Endothelial cell of umbilical vein (primary cell): Measurements from ENCODE around the gene TRIM36. TPM values are rescaled to one million over a fixed set of nuclear protein-coding genes. Genes with fewer than 3 reads are reported as not detected.

Source experiments
- BruUV-seq: library from RNA; stranded (reverse); fragments of 400-500 nt; replicated peaks from 2 replicates; lab custom pipeline; 2021; lab: Mats Ljungman, UMichigan
- CTCF ChIA-PET: fragments of 300-600, 350-600 bp; sonication (Branson Sonifier 250); formaldehyde crosslinking; loops from one replicate; lab custom pipeline; 2021; ENCODE audit warnings: antibody characterized with exemption, inconsistent platforms; lab: Charles Lee
- POLR2A ChIA-PET: fragments of 300-600, 350-600 bp; sonication (Branson Sonifier 250); formaldehyde crosslinking; loops from one replicate; lab custom pipeline; 2021; ENCODE audit warnings: antibody characterized with exemption, inconsistent platforms; lab: Charles Lee
- DNase-seq: peaks from one replicate; pipeline ENCODE4 v3.0.0-alpha.2; 2011; ENCODE audit warnings: low read depth, low spot score
- FAIRE-seq: peaks from 2 replicates; lab custom pipeline; 2011; peaks lifted over from hg19 to GRCh38; lab: Jason Lieb, UNC
- H2AFZ ChIP-seq: 2 replicates; pipeline ENCODE4 v1.6.0; 2012; ENCODE audit warnings: low read depth, low read length, control low read depth, inconsistent platforms
- H3K27ac ChIP-seq: 2 replicates; pipeline ENCODE4 v1.5.1; 2011; ENCODE audit warnings: low read depth, mild to moderate bottlenecking, control low read depth, low read length, moderate library complexity; ENCODE audit not compliant: insufficient read depth
- H3K27me3 ChIP-seq, 2 experiments: 2 replicates each; pipeline versions ENCODE4 v1.6.0 to v1.6.1; 2011; ENCODE audit warnings: low read length in 2 of 2, mixed read lengths in 1 of 2; ENCODE audit not compliant: control insufficient read depth in 2 of 2, insufficient read depth in 2 of 2
- H3K36me3 ChIP-seq, 2 experiments: 2 replicates in 1 of 2; 3 replicates in 1 of 2; pipeline ENCODE4 v1.5.1; 2011; ENCODE audit warnings: low read length in 2 of 2, mild to moderate bottlenecking in 1 of 2, moderate library complexity in 1 of 2; ENCODE audit not compliant: control insufficient read depth in 2 of 2, insufficient read depth in 2 of 2; ENCODE audit errors: extremely low read depth in 1 of 2
- H3K4me1 ChIP-seq: 3 replicates; pipeline ENCODE4 v1.5.1; 2011; ENCODE audit warnings: mild to moderate bottlenecking, low read length; ENCODE audit not compliant: control insufficient read depth, insufficient read depth; ENCODE audit errors: extremely low read depth
- H3K4me2 ChIP-seq: 2 replicates; pipeline ENCODE4 v1.6.1; 2011; ENCODE audit warnings: low read length, control low read depth, mixed read lengths; ENCODE audit not compliant: insufficient read depth
- H3K4me3 ChIP-seq, 3 experiments: fragments of 200-600 bp in 1 of 3; sonication (generic), shearing (Covaris generic) in 1 of 3; replicated peaks in 1 of 3; 2 replicates each; pipeline ENCODE4 v1.5.1; 2011 to 2016; ENCODE audit warnings: control low read depth in 3 of 3, low read length in 3 of 3, mild to moderate bottlenecking in 2 of 3, inconsistent platforms in 1 of 3, low read depth in 1 of 3, moderate library complexity in 1 of 3; ENCODE audit not compliant: insufficient read depth in 1 of 3
- H3K79me2 ChIP-seq: 2 replicates; pipeline ENCODE4 v1.6.0; 2012; ENCODE audit warnings: low read length, inconsistent platforms; ENCODE audit not compliant: control insufficient read depth, insufficient read depth
- H3K9ac ChIP-seq: replicated peaks from 2 replicates; pipeline ENCODE3; 2011; ENCODE audit warnings: low read length, control low read depth; ENCODE audit not compliant: insufficient read depth; ENCODE audit errors: extremely low read depth
- H3K9me1 ChIP-seq: replicated peaks from 3 replicates; pipeline ENCODE4 v1.6.0; 2011; ENCODE audit warnings: mild to moderate bottlenecking, low read length; ENCODE audit not compliant: control insufficient read depth, insufficient read depth; ENCODE audit errors: extremely low read depth
- H3K9me3 ChIP-seq: replicated peaks from 2 replicates; pipeline ENCODE4 v1.5.1; 2012; ENCODE audit warnings: low read length, inconsistent platforms; ENCODE audit not compliant: control insufficient read depth, insufficient read depth
- H4K20me1 ChIP-seq: replicated peaks from 2 replicates; pipeline ENCODE3; 2011; ENCODE audit warnings: mild to moderate bottlenecking, low read length; ENCODE audit not compliant: control insufficient read depth, insufficient read depth; ENCODE audit errors: extremely low read depth
- CTCF ChIP-seq, 2 donors: IDR thresholded peaks; 1 replicate in 1 of 2; 2 replicates in 1 of 2; pipeline ENCODE4 v1.5.1; 2011; ENCODE audit warnings: low read length in 2 of 2, mild to moderate bottlenecking in 2 of 2, moderate library complexity in 2 of 2, control low read depth in 1 of 2, inconsistent platforms in 1 of 2, low read depth in 1 of 2; ENCODE audit not compliant: insufficient read depth in 1 of 2; ENCODE audit errors: extremely low read depth in 1 of 2
- EZH2 ChIP-seq: IDR thresholded peaks from 2 replicates; pipeline ENCODE4 v1.6.1; 2012; ENCODE audit warnings: borderline replicate concordance, low read depth, mild to moderate bottlenecking, moderate library complexity, low read length, inconsistent platforms; ENCODE audit not compliant: severe bottlenecking
- FOS ChIP-seq: IDR thresholded peaks from 2 replicates; pipeline ENCODE4 v1.6.1; 2011; ENCODE audit warnings: mild to moderate bottlenecking, low read length, moderate library complexity, borderline replicate concordance; ENCODE audit not compliant: insufficient read depth
- GATA2 ChIP-seq: IDR thresholded peaks from 2 replicates; pipeline ENCODE4 v1.7.0; 2011; ENCODE audit warnings: low read depth, mild to moderate bottlenecking, moderate library complexity, mixed read lengths, low read length; ENCODE audit not compliant: insufficient read length, insufficient read depth
- JUN ChIP-seq: IDR thresholded peaks from 2 replicates; pipeline ENCODE4 v1.6.1; 2011; ENCODE audit warnings: borderline replicate concordance, low read depth; ENCODE audit not compliant: insufficient read length, insufficient read depth
- MAX ChIP-seq: IDR thresholded peaks from 2 replicates; pipeline ENCODE4 v1.6.1; 2011; ENCODE audit not compliant: insufficient read depth, insufficient read length
- MYC ChIP-seq: IDR thresholded peaks from one replicate; pipeline ENCODE4 v1.6.1; 2011; ENCODE audit warnings: mild to moderate bottlenecking, low read depth, low read length
- POLR2A ChIP-seq: IDR thresholded peaks from 2 replicates; pipeline ENCODE4 v1.6.1; 2012; ENCODE audit warnings: low read depth, mild to moderate bottlenecking, control low read depth, low read length
- POLR2AphosphoS5 ChIP-seq: IDR thresholded peaks from 2 replicates; pipeline ENCODE4 v1.6.1; 2012; ENCODE audit warnings: low read depth, mild to moderate bottlenecking, control low read depth, low read length, moderate library complexity; ENCODE audit not compliant: insufficient read depth
- dilution Hi-C: fragments of 300-500 bp; cut with MboI; formaldehyde crosslinking; loops from one replicate; pipeline ENCODE4 v1.15.0; 2019; ENCODE audit warnings: low sequenced_read_pairs; ENCODE audit not compliant: extremely low pct_ligation_motif_present
- intact Hi-C: fragments of 100-400 bp; cut with micrococcal nuclease; formaldehyde crosslinking; loops from one replicate; pipeline ENCODE4 v1.10.0; 2022
- polyA plus RNA-seq, 4 experiments: library from polyadenylated mRNA; depleted of rRNA in 3 of 4; stranded (reverse) in 3 of 4; unstranded in 1 of 4; fragments of >200 nt; gene quantifications; 2 replicates each; pipeline versions ENCODE4 v1.2.1 to v1.2.3, GENCODE V29; 2011 to 2012; ENCODE audit warnings: missing spikeins in 1 of 4
- total RNA-seq: library from RNA; stranded (reverse); gene quantifications from 2 replicates; pipeline ENCODE4 v1.2.3, GENCODE V29; 2021

The TRIM36 gene
- total and polyA plus RNA-seq, 2 donors (not counting 3 experiments of a cell fraction or from before 2014, with no cell fraction given), result 0.76 to 1.2 TPM

- no TSS peak for BruUV-seq
- Histone ChIP-seq H3K27ac (no peak overlapping the region), H3K4me2 (no peak overlapping the region), H3K27me3 (no peaks in the 10 kb centered on the region), H3K9me1 (no peaks in the 10 kb centered on the region), H3K9ac (no peak overlapping the region), H3K36me3 (no peaks in the 10 kb centered on the region), H3K9me3 (no peaks in the 10 kb centered on the region), H2AFZ (no peak overlapping the region), H4K20me1 (no peaks in the 10 kb centered on the region), H3K4me1 (no peaks in the 10 kb centered on the region), H3K79me2 (no peaks in the 10 kb centered on the region), H3K4me3 (no peak overlapping the region)
- DNase-seq (no peak), FAIRE-seq (no peak)
- intact Hi-C loops (no loop called here), dilution Hi-C loops (no loop called here)
- TF ChIP-seq POLR2AphosphoS5, result no peak
- TF ChIP-seq JUN, result no peak
- no peak for TF ChIP-seq CTCF (IDR thresholded peaks at IDR 0.05; ENCODE audit: extremely low read depth in 1 of 2, insufficient read depth in 1 of 2, low read depth in 1 of 2, low read length in 2 of 2)
- no peak for TF ChIP-seq FOS
- no peak for TF ChIP-seq EZH2
- TF ChIP-seq GATA2, result no peak
- TF ChIP-seq MAX, result no peak
- TF ChIP-seq POLR2A, result no peak
- TF ChIP-seq MYC, result no peak
- ChIA-PET CTCF (interaction anchor here (1.1 kb wide), 1 partner anchor 11 kb away, joined by 3 read pairs; no protein-coding TSS in a partner anchor), POLR2A (no interaction called here)
Observed at GRCh38 chr5:115079924-115080623, 89.6 kb downstream of the TRIM36 start.

Other genes starting within 250 kb of the TRIM36 start
- 37.5 and 42.3 TPM in 2 replicates for gene PGGT1B, start 93.0 kb upstream of the TRIM36 start, total RNA-seq
- gene PGGT1B, start 93.0 kb upstream of the TRIM36 start, polyA plus RNA-seq, result 1.3 and 2.6 TPM in 2 replicates
- 9.6 TPM in 2 replicates for gene CCDC112, start 126.7 kb upstream of the TRIM36 start, total RNA-seq
- 2.4 and 2.8 TPM in 2 replicates for gene CCDC112, start 126.7 kb upstream of the TRIM36 start, polyA plus RNA-seq